MM.1S (cell line): ENCODE results near the gene MED15.

Source experiments
- DNase-seq: peaks from one replicate; pipeline ENCODE4 v3.0.0-alpha.2; 2015
- H2AFZ ChIP-seq: fragments of 300-600 bp; sonication (generic); 2 replicates; pipeline ENCODE4 v1.6.0; 2016; ENCODE audit warnings: antibody characterized with exemption, low read length
- H3F3A ChIP-seq: fragments of 300-600 bp; sonication (generic); 2 replicates; pipeline ENCODE4 v1.6.1; 2016; ENCODE audit warnings: mild to moderate bottlenecking, antibody characterized with exemption, low read length, moderate library complexity, mixed read lengths; ENCODE audit not compliant: insufficient read depth
- H3K27ac ChIP-seq: fragments of 300-600 bp; sonication (generic); 2 replicates; pipeline ENCODE4 v1.5.1; 2016; ENCODE audit warnings: mild to moderate bottlenecking, low read length
- H3K27me3 ChIP-seq: fragments of 300-600 bp; sonication (generic); replicated peaks from 2 replicates; pipeline ENCODE4 v1.6.0; 2016; ENCODE audit warnings: low read length; ENCODE audit not compliant: insufficient read depth
- H3K36me3 ChIP-seq: fragments of 300-600 bp; sonication (generic); replicated peaks from 2 replicates; pipeline ENCODE4 v1.6.1; 2016; ENCODE audit warnings: mild to moderate bottlenecking, low read length, mixed read lengths; ENCODE audit not compliant: insufficient read depth
- H3K4me1 ChIP-seq: fragments of 300-600 bp; sonication (generic); 2 replicates; pipeline ENCODE4 v1.6.1; 2016; ENCODE audit warnings: low read length, mixed read lengths
- H3K4me2 ChIP-seq: fragments of 300-600 bp; sonication (generic); 2 replicates; pipeline ENCODE4 v1.6.0; 2016; ENCODE audit warnings: low read depth, low read length
- H3K4me3 ChIP-seq: fragments of 300-600 bp; sonication (generic); 2 replicates; pipeline ENCODE4 v1.5.1; 2016; ENCODE audit warnings: low read length, mixed read lengths
- H3K79me2 ChIP-seq: fragments of 300-600 bp; sonication (generic); 2 replicates; pipeline ENCODE4 v1.6.1; 2016; ENCODE audit warnings: mixed run types, low read length, mixed read lengths
- H3K9ac ChIP-seq: fragments of 300-600 bp; sonication (generic); 2 replicates; pipeline ENCODE4 v1.6.1; 2016; ENCODE audit warnings: low read length, mixed read lengths
- H3K9me2 ChIP-seq: fragments of 300-600 bp; sonication (generic); replicated peaks from 2 replicates; pipeline ENCODE4 v1.6.1; 2016; ENCODE audit warnings: mild to moderate bottlenecking, low read length, mixed read lengths; ENCODE audit not compliant: insufficient read depth
- H3K9me3 ChIP-seq: fragments of 300-600 bp; sonication (generic); replicated peaks from 2 replicates; pipeline ENCODE4 v1.6.1; 2016; ENCODE audit warnings: mild to moderate bottlenecking, low read length, mixed read lengths; ENCODE audit not compliant: insufficient read depth
- H4K20me1 ChIP-seq: fragments of 300-600 bp; sonication (generic); 2 replicates; pipeline ENCODE4 v1.6.1; 2016; ENCODE audit warnings: mild to moderate bottlenecking, low read length, moderate library complexity, mixed read lengths; ENCODE audit not compliant: insufficient read depth
- CTCF ChIP-seq: fragments of 300-600 bp; sonication (generic); IDR thresholded peaks from 2 replicates; pipeline ENCODE4 v1.5.1; 2016; ENCODE audit warnings: antibody characterized with exemption, low read length, mixed read lengths
- EZH2 ChIP-seq: fragments of 300-600 bp; sonication (generic); optimal IDR thresholded peaks from 2 replicates; pipeline ENCODE3; 2017; ENCODE audit warnings: low read depth, mild to moderate bottlenecking, antibody characterized with exemption, low read length, mixed read lengths
- EZH2phosphoT487 ChIP-seq: fragments of 300-600 bp; sonication (generic); IDR thresholded peaks from 2 replicates; pipeline ENCODE4 v1.6.1; 2018; ENCODE audit warnings: antibody characterized with exemption, low read length

MED15 gene

DNA sequence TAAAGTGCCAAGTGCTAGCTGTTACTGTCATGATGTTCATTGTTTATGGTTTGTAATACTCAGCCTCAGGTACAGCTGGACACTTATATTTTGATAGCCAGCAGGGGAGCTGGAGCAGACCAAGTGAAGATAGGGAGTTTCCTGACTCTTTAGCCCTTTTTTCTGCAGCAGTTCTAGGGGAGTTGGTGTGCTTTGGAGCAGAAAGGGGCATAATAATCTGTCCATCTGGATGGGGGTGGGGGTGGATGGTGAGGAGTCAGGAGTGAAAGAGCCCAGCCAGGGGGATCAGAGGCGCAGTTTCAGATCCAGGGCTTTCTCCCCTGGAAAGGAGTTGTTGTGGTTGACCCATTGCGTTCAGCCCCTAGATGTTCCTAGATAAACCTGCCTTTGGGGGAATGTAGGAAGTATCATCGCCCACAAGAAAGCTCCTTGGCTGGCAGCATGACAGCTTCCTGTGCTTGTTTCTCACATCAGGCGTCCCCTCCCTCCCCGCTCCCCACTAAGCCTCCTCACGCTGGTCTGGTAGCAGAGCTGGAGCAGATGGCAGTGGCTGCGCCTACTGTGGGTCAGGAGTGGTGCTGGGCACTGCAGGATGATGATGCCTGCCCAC is 41.9 kb downstream of the MED15 start:
- no peaks in the 10 kb centered on the region for H3K4me1 ChIP-seq
- no peaks in the 10 kb centered on the region for H3K9me3 ChIP-seq
- H3K79me2 ChIP-seq = peaks cover 87% of the 10 kb centered on the region
- H3K27me3 ChIP-seq = no peaks in the 10 kb centered on the region
- H3F3A ChIP-seq = no peaks in the 10 kb centered on the region
- DNase-seq = no peak
- H3K27ac ChIP-seq = no peak overlapping the region
- H3K9ac ChIP-seq = no peak overlapping the region
- no peaks in the 10 kb centered on the region for H3K9me2 ChIP-seq
- H3K4me3 ChIP-seq = no peak overlapping the region
- TF ChIP-seq EZH2phosphoT487 (no peak), EZH2 (no peak), CTCF (no peak)
- H3K4me2 ChIP-seq = no peak overlapping the region
- peaks cover 11% of the 10 kb centered on the region; the same call in 1 of the 2 replicates for H4K20me1 ChIP-seq
- H3K36me3 ChIP-seq = no peaks in the 10 kb centered on the region
- no peak overlapping the region for H2AFZ ChIP-seq

DNA sequence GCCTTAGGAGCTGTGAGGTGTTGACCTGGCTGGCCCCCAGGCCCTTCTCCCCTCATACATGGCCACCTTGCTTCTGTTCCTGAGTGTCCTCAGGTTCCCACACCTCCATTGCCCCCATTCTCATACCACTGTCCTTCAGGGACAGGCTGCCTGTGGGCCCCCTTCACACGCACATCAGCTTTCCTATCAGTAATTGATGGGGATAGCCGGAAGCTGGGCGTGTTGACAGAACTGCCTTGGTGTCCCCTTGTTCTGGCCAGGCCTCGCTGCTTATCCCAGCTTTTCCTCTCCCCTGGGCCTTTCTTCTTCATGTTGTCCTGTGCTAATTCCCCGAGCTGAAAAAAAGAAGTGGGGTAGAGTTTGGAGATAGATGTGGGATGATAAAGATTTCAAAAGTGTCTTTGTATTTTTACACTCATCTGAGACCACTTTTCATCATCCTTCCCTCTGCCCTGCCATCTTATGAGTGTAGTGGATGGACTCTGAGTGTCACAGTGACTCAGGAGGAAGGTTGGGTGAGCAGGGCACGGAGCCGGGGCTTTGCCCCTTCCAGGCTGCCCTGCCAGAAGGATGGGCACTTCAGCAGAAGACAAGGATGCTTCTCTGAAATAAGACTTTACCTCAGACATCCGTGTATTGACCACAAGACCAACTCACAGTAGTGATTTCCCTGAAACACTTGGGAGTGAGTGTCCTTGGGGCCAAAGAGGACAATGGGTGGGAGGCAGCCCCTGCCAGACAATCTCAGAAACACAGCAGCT is 42.8 kb downstream of the MED15 start:
- H3K9me3 ChIP-seq = no peaks in the 10 kb centered on the region
- no peak overlapping the region for H3K9ac ChIP-seq
- no peak overlapping the region for H3K27ac ChIP-seq
- H3K4me1 ChIP-seq = no peaks in the 10 kb centered on the region
- H3K79me2 ChIP-seq = peaks cover 85% of the 10 kb centered on the region
- DNase-seq = no peak
- H3K4me2 ChIP-seq = no peak overlapping the region
- no peaks in the 10 kb centered on the region for H3K27me3 ChIP-seq
- no peak overlapping the region for H3K4me3 ChIP-seq
- TF ChIP-seq EZH2phosphoT487 = no peak
- TF ChIP-seq CTCF = no peak
- no peak for TF ChIP-seq EZH2
- H3K36me3 ChIP-seq = no peaks in the 10 kb centered on the region
- no peaks in the 10 kb centered on the region for H3K9me2 ChIP-seq
- no peaks in the 10 kb centered on the region for H3F3A ChIP-seq
- peaks cover 11% of the 10 kb centered on the region; the same call in 1 of the 2 replicates for H4K20me1 ChIP-seq
- no peak overlapping the region for H2AFZ ChIP-seq

- no peaks in the 10 kb centered on the region for H3K9me3 ChIP-seq
- no peak overlapping the region for H3K4me2 ChIP-seq
Observed at GRCh38 chr22:20550851-20551744, 43.7 kb downstream of the MED15 start.

More at GRCh38 chr22:20550851-20551744, 43.7 kb downstream of the MED15 start:
- no peak for TF ChIP-seq EZH2
- TF ChIP-seq EZH2phosphoT487 = no peak
- no peak for TF ChIP-seq CTCF
- no peak overlapping the region for H3K9ac ChIP-seq
- no peaks in the 10 kb centered on the region for H3K9me2 ChIP-seq
- H3K27ac ChIP-seq = no peak overlapping the region
- DNase-seq = no peak
- H3K36me3 ChIP-seq = no peaks in the 10 kb centered on the region
- H3K79me2 ChIP-seq = peaks cover 77% of the 10 kb centered on the region
- H3K4me3 ChIP-seq = no peak overlapping the region
- no peak overlapping the region for H2AFZ ChIP-seq
- no peaks in the 10 kb centered on the region for H3K27me3 ChIP-seq
- H4K20me1 ChIP-seq = peaks cover 11% of the 10 kb centered on the region; the same call in 1 of the 2 replicates
- no peaks in the 10 kb centered on the region for H3F3A ChIP-seq
- no peaks in the 10 kb centered on the region for H3K4me1 ChIP-seq
